IPS DF 19.7 (cell line): ENCODE data around the gene FKBP15.
"Not testable (repeated sequence)": the region's sequence is repeated elsewhere in the genome, so short reads cannot be mapped to it uniquely, and the experiment has no call there.

Source experiments
- DNase-seq: peaks from one replicate; pipeline ENCODE4 v3.0.0-alpha.2; 2013; ENCODE audit warnings: low read depth, low spot score

The FKBP15 gene

GRCh38 chr9:113179839-113180238 lies 41.2 kb downstream of the FKBP15 start:
- DNase-seq, result no peak

GRCh38 chr9:113178087-113178486 lies 43.0 kb downstream of the FKBP15 start:
- DNase-seq, result no peak

GRCh38 chr9:113177251-113177650 lies 43.8 kb downstream of the FKBP15 start:
- no peak for DNase-seq

GRCh38 chr9:113176803-113177202 lies 44.3 kb downstream of the FKBP15 start:
- DNase-seq, result no peak

GRCh38 chr9:113173341-113173740 lies 47.7 kb downstream of the FKBP15 start:
- no peak for DNase-seq

- DNase-seq, result no peak
Observed at GRCh38 chr9:113168809-113169208, 52.3 kb downstream of the FKBP15 start.

GRCh38 chr9:113166039-113166438 lies 55.0 kb downstream of the FKBP15 start:
- no peak for DNase-seq

- no peak for DNase-seq
Observed at GRCh38 chr9:113164536-113165300, 56.4 kb downstream of the FKBP15 start.

GRCh38 chr9:113163001-113163400 lies 58.1 kb downstream of the FKBP15 start:
- DNase-seq, result no peak

- DNase-seq, result peak; percentile 56
Observed at GRCh38 chr9:113160571-113160970, 60.5 kb downstream of the FKBP15 start.

GRCh38 chr9:113158446-113158845 lies 62.6 kb downstream of the FKBP15 start:
- no peak for DNase-seq

GRCh38 chr9:113156880-113157279 lies 64.2 kb downstream of the FKBP15 start:
- DNase-seq, result no peak

GRCh38 chr9:113155911-113156588 lies 65.0 kb downstream of the FKBP15 start:
- no peak for DNase-seq

GRCh38 chr9:113154946-113155345 lies 66.1 kb downstream of the FKBP15 start:
- no peak for DNase-seq

- no peak for DNase-seq
Observed at GRCh38 chr9:113154471-113154870, 66.6 kb downstream of the FKBP15 start.

GRCh38 chr9:113153599-113153998 lies 67.5 kb downstream of the FKBP15 start:
- DNase-seq, result no peak

GRCh38 chr9:113152699-113153098 lies 68.4 kb downstream of the FKBP15 start:
- no peak for DNase-seq

GRCh38 chr9:113151696-113152630 lies 69.1 kb downstream of the FKBP15 start:
- DNase-seq, result no peak

- DNase-seq, result peak; percentile 38
Observed at GRCh38 chr9:113150670-113151611, 70.1 kb downstream of the FKBP15 start, which contains the start of gene SLC31A2. TSS of gene SLC31A2 (plus strand) at chr9:113151007. CDS start at chr9:113151075, 68 bp downstream.

GRCh38 chr9:113149561-113149960 lies 71.5 kb downstream of the FKBP15 start:
- DNase-seq, result not testable (repeated sequence)
